Measurements from ENCODE around the gene WDR45. TPM values are rescaled to one million over a fixed set of nuclear protein-coding genes. Genes with fewer than 3 reads are reported as not detected.

The WDR45 gene
- total RNA-seq, 2 experiments from 2014 or later = 32.4 to 48.7 TPM

DNA sequence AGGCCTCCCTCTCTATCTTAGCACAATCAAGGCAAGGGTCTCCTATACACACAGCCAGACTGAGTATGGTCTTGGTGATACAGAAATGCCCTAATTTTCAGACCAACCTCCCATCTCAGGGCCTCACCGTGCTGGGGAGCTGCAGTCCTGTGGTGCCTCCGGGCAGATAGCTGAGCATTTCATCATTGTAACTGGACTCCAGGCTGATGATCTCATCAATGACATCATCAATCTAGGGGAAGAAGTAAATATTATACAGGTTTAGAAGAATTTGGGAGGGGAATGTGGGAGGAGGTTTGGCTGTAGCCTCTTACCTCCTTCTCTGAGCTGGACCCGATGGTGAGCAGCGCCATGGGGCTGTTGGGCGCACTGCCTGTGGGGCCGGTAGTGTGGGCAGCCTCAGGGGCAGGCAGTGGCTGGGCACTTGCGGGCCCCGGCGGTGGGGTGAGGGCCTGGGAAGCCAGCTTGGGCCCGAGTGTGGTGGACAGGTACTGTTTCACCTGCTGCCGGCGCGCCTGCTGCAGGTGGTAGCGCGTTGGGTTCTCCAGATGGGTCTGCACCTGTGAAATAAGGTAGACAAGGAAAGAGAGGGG lies 41.7 kb downstream of the WDR45 start:
- no peaks in the 10 kb centered on the region for H3K9me2 ChIP-seq (ENCODE audit: insufficient read depth, low read length)
- no peak overlapping the region for H3K27ac ChIP-seq (ENCODE audit: low read depth, low read length, poor library complexity, severe bottlenecking)
- peaks cover 13% of the 10 kb centered on the region; the same call in 1 of the 2 replicates for H3K79me2 ChIP-seq (ENCODE audit: insufficient read depth, low read depth, low read length)
- no peak overlapping the region for H2AFZ ChIP-seq (ENCODE audit: low read length)
- H3K36me3 ChIP-seq (ENCODE audit: insufficient read depth, low read length) = peaks cover 41% of the 10 kb centered on the region
- no peaks in the 10 kb centered on the region for H3K9me3 ChIP-seq (ENCODE audit: low read length)
- DNase-seq (ENCODE audit: low spot score) = no peak
- no peak overlapping the region for H3K4me2 ChIP-seq (ENCODE audit: low read length)
- intact Hi-C loops (cut with micrococcal nuclease; ENCODE audit: unreplicated experiment) = no loop called here
- BruUV-seq (replicated peaks) = no TSS peak
- POLR2A ChIA-PET = interaction anchor here (0.7 kb wide), 1 partner anchor 35 kb away, joined by 3 read pairs; no protein-coding TSS in a partner anchor
- H3K4me1 ChIP-seq (ENCODE audit: insufficient read depth, low read length, poor library complexity, severe bottlenecking) = peaks cover 38% of the 10 kb centered on the region
- H4K20me1 ChIP-seq (ENCODE audit: insufficient read depth, low read length) = no peaks in the 10 kb centered on the region
- CTCF ChIA-PET (ENCODE audit: unreplicated experiment) = no interaction called here
- H3K4me3 ChIP-seq (ENCODE audit: low read depth, low read length, poor library complexity, severe bottlenecking) = no peak overlapping the region
- no peak for TF ChIP-seq EZH2phosphoT487 (IDR thresholded peaks at IDR 0.05; ENCODE audit: borderline replicate concordance, low read depth, low read length)
- TF ChIP-seq, protein P1, sequence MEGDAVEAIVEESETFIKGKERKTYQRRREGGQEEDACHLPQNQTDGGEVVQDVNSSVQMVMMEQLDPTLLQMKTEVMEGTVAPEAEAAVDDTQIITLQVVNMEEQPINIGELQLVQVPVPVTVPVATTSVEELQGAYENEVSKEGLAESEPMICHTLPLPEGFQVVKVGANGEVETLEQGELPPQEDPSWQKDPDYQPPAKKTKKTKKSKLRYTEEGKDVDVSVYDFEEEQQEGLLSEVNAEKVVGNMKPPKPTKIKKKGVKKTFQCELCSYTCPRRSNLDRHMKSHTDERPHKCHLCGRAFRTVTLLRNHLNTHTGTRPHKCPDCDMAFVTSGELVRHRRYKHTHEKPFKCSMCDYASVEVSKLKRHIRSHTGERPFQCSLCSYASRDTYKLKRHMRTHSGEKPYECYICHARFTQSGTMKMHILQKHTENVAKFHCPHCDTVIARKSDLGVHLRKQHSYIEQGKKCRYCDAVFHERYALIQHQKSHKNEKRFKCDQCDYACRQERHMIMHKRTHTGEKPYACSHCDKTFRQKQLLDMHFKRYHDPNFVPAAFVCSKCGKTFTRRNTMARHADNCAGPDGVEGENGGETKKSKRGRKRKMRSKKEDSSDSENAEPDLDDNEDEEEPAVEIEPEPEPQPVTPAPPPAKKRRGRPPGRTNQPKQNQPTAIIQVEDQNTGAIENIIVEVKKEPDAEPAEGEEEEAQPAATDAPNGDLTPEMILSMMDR (conservative IDR thresholded peaks at IDR 0.05; ENCODE audit: low read length) = no peak

DNA sequence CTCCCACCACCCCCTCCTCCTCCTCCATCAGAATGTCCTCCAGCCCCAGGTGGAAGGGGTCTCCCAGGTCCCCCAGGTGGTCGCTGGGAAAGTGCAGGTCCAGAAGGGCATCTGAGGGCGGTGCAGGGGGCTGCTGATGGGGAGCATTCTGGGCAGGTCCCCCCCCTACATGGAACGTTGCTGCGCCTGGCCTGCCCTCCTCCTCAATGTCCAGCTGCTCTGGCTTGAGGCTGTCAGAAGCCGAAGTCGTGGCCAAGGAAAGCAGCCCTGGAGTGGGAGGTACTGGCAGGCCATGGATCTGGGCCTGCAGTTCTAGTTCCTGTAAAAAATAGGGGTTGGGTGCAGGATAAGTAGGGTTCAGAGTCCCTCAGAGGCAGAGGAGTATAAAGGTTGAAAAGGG lies 49.4 kb downstream of the WDR45 start:
- no peak overlapping the region for H2AFZ ChIP-seq (ENCODE audit: low read length)
- intact Hi-C loops (cut with micrococcal nuclease; ENCODE audit: unreplicated experiment) = no loop called here
- peaks cover 12% of the 10 kb centered on the region for H3K36me3 ChIP-seq (ENCODE audit: insufficient read depth, low read length)
- no peaks in the 10 kb centered on the region for H3K9me2 ChIP-seq (ENCODE audit: insufficient read depth, low read length)
- ChIA-PET POLR2A (no interaction called here), CTCF (ENCODE audit: unreplicated experiment) (no interaction called here)
- TF ChIP-seq EZH2phosphoT487 (IDR thresholded peaks at IDR 0.05; ENCODE audit: borderline replicate concordance, low read depth, low read length) = no peak
- TF ChIP-seq, protein P1 (conservative IDR thresholded peaks at IDR 0.05; ENCODE audit: low read length) = no peak
- no peak for DNase-seq (ENCODE audit: low spot score)
- no peak overlapping the region for H3K27ac ChIP-seq (ENCODE audit: low read depth, low read length, poor library complexity, severe bottlenecking)
- no peaks in the 10 kb centered on the region for H3K4me1 ChIP-seq (ENCODE audit: insufficient read depth, low read length, poor library complexity, severe bottlenecking)
- no peak overlapping the region for H3K4me3 ChIP-seq (ENCODE audit: low read depth, low read length, poor library complexity, severe bottlenecking)
- no peaks in the 10 kb centered on the region for H4K20me1 ChIP-seq (ENCODE audit: insufficient read depth, low read length)
- H3K79me2 ChIP-seq (ENCODE audit: insufficient read depth, low read depth, low read length) = no peaks in the 10 kb centered on the region
- BruUV-seq (replicated peaks) = no TSS peak
- no peak overlapping the region for H3K4me2 ChIP-seq (ENCODE audit: low read length)
- H3K9me3 ChIP-seq (ENCODE audit: low read length) = no peaks in the 10 kb centered on the region

DNA sequence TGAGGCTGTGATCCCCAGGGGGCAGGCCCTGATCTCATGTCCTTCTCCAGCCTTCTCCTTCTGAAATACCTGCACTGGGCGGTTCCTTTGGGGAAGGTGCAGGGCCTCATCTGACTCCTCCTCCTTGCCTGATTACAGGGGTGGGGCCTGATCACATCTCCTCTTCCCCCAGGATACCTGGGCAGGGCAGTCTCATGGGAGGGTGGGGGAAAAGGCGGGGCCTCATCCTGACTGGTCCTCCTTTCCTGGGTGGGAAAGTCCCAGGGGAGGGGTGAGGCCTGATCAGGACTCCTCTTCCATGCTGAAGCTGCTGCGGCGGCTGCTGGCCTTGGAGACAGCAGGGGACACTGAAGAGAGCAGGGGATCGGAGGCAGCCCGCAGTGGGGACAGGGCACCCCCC lies 49.8 kb downstream of the WDR45 start:
- Histone ChIP-seq H3K4me2 (ENCODE audit: low read length) (no peak overlapping the region), H3K79me2 (ENCODE audit: insufficient read depth, low read depth, low read length) (no peaks in the 10 kb centered on the region), H3K36me3 (ENCODE audit: insufficient read depth, low read length) (peaks cover 12% of the 10 kb centered on the region), H4K20me1 (ENCODE audit: insufficient read depth, low read length) (no peaks in the 10 kb centered on the region), H3K9me2 (ENCODE audit: insufficient read depth, low read length) (no peaks in the 10 kb centered on the region), H3K4me3 (ENCODE audit: low read depth, low read length, poor library complexity, severe bottlenecking) (no peak overlapping the region), H2AFZ (ENCODE audit: low read length) (no peak overlapping the region), H3K4me1 (ENCODE audit: insufficient read depth, low read length, poor library complexity, severe bottlenecking) (no peaks in the 10 kb centered on the region), H3K27ac (ENCODE audit: low read depth, low read length, poor library complexity, severe bottlenecking) (no peak overlapping the region), H3K9me3 (ENCODE audit: low read length) (no peaks in the 10 kb centered on the region)
- no peak for DNase-seq (ENCODE audit: low spot score)
- no TSS peak for BruUV-seq (replicated peaks)
- intact Hi-C loops (cut with micrococcal nuclease; ENCODE audit: unreplicated experiment) = no loop called here
- no peak for TF ChIP-seq EZH2phosphoT487 (IDR thresholded peaks at IDR 0.05; ENCODE audit: borderline replicate concordance, low read depth, low read length)
- TF ChIP-seq, protein P1 (conservative IDR thresholded peaks at IDR 0.05; ENCODE audit: low read length) = no peak
- CTCF ChIA-PET (ENCODE audit: unreplicated experiment) = no interaction called here
- POLR2A ChIA-PET = no interaction called here
